Immature natural killer cell (primary cell): Measurements from ENCODE around the gene PDPK1. TPM values are rescaled to one million over a fixed set of nuclear protein-coding genes. Genes with fewer than 3 reads are reported as not detected.
A peak's percentile ranks its signal among the peaks of the same experiment; 100 is the strongest.

Experiments used
- DNase-seq, 3 donors: peaks; one replicate each; pipeline ENCODE4 v3.0.0; 2022; ENCODE audit warnings: mixed read lengths in 1 of 3
- H3K27ac Mint-ChIP-seq, 6 donors: one replicate each; pipeline ENCODE4 v1.8.0; 2020; ENCODE audit warnings: mixed read lengths in 6 of 6, mild to moderate bottlenecking in 5 of 6, inconsistent platforms in 4 of 6, moderate library complexity in 3 of 6
- H3K27me3 Mint-ChIP-seq, 3 donors: one replicate each; pipeline ENCODE4 v1.8.0; 2020 to 2021; ENCODE audit warnings: low read depth in 3 of 3, mild to moderate bottlenecking in 3 of 3, mixed read lengths in 3 of 3, moderate library complexity in 3 of 3, inconsistent platforms in 1 of 3
- H3K36me3 Mint-ChIP-seq, 3 donors: one replicate each; pipeline ENCODE4 v1.8.0; 2020; ENCODE audit warnings: mixed read lengths in 3 of 3, inconsistent platforms in 2 of 3, mild to moderate bottlenecking in 2 of 3
- H3K4me1 Mint-ChIP-seq, 2 donors: one replicate each; pipeline ENCODE4 v1.8.0; 2020; ENCODE audit warnings: inconsistent platforms in 2 of 2, mild to moderate bottlenecking in 2 of 2, mixed read lengths in 2 of 2, moderate library complexity in 1 of 2
- H3K4me3 Mint-ChIP-seq, 5 donors: one replicate each; pipeline ENCODE4 v1.8.0; 2020; ENCODE audit warnings: mild to moderate bottlenecking in 5 of 5, mixed read lengths in 5 of 5, inconsistent platforms in 3 of 5, moderate library complexity in 3 of 5
- H3K9me3 Mint-ChIP-seq, 6 donors: one replicate each; pipeline ENCODE4 v1.8.0; 2020; ENCODE audit warnings: mild to moderate bottlenecking in 6 of 6, mixed read lengths in 6 of 6, inconsistent platforms in 4 of 6, moderate library complexity in 3 of 6
- polyA plus RNA-seq, 3 donors: library from polyadenylated mRNA; unstranded; fragments of 300-500 nt; fragmentation: Illumina TruSeq; gene quantifications; one replicate each; pipeline ENCODE4 v1.2.3, GENCODE V29; 2021

The PDPK1 gene
- polyA plus RNA-seq, 3 donors from 2014 or later = 26.3 to 48.8 (median 27.1) TPM

DNA sequence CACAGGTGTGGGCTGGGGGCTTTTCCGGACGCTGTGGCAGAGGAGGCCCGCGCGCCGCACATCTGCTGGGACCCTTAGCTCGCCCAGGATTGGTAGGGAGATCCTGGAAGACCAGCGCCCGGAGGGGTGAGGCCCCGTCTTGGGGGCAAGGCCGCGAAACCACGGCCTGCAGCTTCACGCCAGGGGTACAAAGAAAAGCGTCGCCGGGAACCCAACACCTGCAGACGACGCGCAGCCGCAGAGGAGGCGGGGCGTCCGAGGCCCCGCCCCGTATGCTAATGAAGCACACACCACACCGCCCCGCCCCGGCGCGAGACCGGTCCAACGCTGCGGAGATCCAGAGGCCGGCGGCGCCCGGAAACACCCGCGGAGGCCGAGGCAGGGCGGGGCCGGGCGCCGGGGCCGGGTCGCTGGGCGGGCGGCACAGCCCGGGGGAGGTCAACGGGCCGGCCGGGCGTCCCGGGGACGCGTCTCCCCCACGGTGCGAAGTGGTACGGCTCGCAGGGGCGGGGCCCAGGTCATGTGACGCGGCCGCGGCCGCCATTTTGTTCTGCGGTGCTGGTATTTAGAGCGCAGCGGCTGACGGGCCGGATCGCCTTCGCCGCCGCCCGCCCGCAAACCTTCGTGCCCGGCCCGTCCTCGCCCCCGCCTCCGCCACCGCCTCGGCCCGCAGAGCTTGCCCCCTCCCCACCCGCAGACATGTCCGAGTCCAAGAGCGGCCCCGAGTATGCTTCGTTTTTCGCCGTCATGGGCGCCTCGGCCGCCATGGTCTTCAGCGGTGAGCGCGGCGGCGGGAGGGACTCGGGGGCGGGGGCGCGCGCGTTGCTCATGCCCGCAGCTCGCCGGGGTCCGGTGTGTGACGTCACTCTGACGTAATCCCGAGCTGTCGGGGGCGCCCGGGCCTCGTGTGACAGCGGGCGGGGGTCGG, 24.2 kb upstream of the PDPK1 start, which contains the start of gene ATP6V0C:
ATP6V0C (plus strand) TSS at position 548 of the 928 bp plus-strand sequence; CDS start at position 700, 152 bp downstream.
- Mint-ChIP-seq H3K9me3 (no peaks in the 10 kb centered on the region), H3K27ac (peak within 1 kb of the TSS; percentile 87 to 97 (median 96)), H3K36me3 (peaks cover 0 to 6% (median 0%) of the 10 kb centered on the region in 3 donors), H3K4me1 (peaks cover 65% of the 10 kb centered on the region in 2 donors), H3K4me3 (peak within 1 kb of the TSS; percentile 89 to 94 (median 93)), H3K27me3 (peaks cover 26 to 42% (median 28%) of the 10 kb centered on the region in 3 donors)
- peak; percentile 93 to 97 (median 96) for DNase-seq

DNA sequence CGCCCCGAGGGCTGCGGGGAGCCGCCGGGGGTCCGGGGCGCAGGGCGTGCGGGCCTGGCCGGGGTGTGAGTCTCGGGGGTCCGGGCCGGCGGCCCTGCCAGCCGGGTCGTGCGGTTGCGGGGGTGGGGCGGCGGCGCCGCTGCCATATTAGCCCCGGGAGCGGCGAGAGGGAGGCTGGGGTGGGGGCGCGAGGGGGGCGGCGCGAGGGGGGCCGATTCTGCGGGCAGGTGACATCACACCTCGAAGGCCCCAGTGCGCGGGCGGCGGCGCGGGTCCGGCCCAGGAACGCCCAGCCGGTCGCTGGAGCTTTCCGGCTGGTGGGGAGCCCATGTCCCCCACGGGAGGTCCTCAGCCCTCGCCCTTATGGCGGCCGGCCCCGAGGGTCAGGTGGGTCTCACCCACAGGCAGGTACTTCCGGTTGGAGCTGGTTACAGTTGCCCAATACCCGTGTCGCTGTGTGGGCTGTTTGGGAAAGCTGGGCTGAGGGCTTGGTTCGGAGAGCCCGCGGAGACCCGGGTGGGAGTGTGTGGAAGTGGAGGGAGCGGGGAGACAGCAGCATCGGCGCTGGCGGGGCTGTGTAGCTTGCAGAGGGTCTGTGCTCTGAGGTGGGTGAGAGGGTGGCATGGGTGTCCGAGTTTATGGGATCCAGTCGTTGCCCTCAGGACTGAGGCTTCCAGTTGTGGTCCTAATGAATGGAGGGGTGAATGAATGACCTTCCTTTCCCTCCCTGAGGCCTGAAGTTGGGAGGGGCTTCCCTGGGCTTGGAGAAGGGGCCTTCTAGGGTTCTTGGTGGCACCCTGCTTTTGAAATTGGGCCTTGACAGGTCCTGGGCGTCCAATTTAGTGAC, 23.3 kb upstream of the PDPK1 start:
- DNase-seq = peak in 2 of 3 donors; percentile 62 to 64
- Mint-ChIP-seq H3K4me1 (peaks cover 68 to 71% of the 10 kb centered on the region in 2 donors), H3K27me3 (peaks cover 27 to 49% (median 34%) of the 10 kb centered on the region in 3 donors), H3K4me3 (peak overlapping the region; percentile 89 to 94 (median 93)), H3K36me3 (peaks cover 0 to 6% (median 0%) of the 10 kb centered on the region in 3 donors), H3K9me3 (no peaks in the 10 kb centered on the region), H3K27ac (peak overlapping the region; percentile 86 to 97 (median 96))

DNA sequence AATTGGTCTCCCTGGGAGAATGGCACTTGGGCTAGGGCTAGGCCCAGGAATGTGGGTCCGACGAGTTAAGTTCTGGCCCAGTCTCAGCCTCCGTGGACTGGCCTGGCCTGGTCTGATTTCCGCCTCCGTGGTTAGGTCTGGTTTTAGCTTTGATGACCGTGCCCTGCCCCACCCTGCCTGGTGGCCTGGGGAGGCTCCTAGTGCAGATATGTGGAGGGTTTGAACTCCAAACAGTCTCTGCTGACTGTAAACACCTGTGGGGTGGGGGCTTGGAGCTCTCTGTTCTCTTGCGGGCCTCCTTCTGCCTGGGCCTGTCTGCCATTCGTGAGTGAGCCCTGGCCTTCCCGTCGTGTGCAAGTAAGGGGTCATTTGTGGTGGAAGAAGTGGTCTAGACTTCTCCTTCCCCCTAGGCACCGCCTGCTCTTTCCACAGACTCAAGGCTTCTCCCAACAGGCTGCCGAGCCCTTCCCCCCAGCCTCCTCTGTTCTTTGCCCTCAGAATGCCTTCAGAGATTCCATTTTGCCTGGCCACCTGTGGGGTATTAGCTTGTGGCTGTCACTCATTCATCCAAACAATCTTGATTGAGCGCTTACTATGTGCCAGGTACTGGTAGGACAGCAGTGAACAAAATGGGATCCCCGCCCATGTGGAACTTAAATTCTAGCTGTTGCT, 22.5 kb upstream of the PDPK1 start:
- H3K27me3 Mint-ChIP-seq = peaks cover 35 to 53% (median 39%) of the 10 kb centered on the region in 3 donors
- peaks cover 0 to 6% (median 0%) of the 10 kb centered on the region in 3 donors for H3K36me3 Mint-ChIP-seq
- peaks cover 67 to 68% of the 10 kb centered on the region in 2 donors for H3K4me1 Mint-ChIP-seq
- H3K4me3 Mint-ChIP-seq = peak overlapping the region; percentile 89 to 94 (median 93)
- H3K9me3 Mint-ChIP-seq = no peaks in the 10 kb centered on the region
- DNase-seq = no peak
- H3K27ac Mint-ChIP-seq = peak overlapping the region; percentile 86 to 97 (median 96)

DNA sequence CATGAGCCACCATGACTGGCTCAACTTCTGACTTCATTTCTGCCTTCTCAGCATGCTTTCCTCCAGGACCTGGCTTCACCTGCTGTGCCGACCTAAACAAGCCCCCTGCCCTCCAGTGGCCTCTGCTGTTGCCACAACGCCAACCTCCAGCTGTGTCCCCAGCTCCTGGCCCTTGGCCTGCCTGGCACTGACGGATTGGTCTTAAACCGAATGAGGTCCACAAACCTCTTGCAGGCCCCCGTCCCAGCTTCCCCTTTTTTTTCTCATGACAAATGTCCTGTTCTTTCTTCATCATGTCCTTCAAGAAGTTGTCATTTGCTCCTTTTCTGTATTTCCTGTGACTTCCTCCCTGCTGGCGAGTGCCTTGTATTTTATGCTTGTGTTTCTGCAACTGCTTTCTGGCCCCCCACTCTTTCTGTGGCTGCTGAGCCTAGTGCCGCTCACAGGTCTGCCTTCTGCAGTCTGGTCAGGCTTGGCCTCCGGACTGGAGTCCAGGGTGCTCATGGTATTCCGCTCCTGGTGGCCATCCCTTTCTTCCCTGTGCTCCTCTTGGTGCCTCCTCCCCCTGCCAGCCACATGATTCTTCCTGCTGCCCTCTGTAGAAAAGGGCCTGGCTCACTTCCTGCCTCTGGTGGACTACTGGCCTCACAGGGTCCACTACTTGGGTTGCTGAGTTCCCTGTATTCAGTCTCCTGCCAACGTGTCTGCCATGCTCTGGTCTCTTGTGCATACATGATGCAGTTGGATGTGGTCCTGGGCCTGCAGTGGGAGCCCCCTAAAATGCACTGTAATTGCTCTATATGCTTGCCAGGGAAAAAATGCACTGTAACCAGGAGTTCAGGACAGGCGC, 21.2 kb upstream of the PDPK1 start:
- Mint-ChIP-seq H3K36me3 (peaks cover 0 to 6% (median 0%) of the 10 kb centered on the region in 3 donors), H3K27ac (peak overlapping the region; percentile 86 to 97 (median 92)), H3K4me3 (peak overlapping the region; percentile 89 to 94 (median 93)), H3K4me1 (peaks cover 75 to 76% of the 10 kb centered on the region in 2 donors), H3K9me3 (no peaks in the 10 kb centered on the region), H3K27me3 (peaks cover 39 to 62% (median 49%) of the 10 kb centered on the region in 3 donors)
- no peak for DNase-seq

DNA sequence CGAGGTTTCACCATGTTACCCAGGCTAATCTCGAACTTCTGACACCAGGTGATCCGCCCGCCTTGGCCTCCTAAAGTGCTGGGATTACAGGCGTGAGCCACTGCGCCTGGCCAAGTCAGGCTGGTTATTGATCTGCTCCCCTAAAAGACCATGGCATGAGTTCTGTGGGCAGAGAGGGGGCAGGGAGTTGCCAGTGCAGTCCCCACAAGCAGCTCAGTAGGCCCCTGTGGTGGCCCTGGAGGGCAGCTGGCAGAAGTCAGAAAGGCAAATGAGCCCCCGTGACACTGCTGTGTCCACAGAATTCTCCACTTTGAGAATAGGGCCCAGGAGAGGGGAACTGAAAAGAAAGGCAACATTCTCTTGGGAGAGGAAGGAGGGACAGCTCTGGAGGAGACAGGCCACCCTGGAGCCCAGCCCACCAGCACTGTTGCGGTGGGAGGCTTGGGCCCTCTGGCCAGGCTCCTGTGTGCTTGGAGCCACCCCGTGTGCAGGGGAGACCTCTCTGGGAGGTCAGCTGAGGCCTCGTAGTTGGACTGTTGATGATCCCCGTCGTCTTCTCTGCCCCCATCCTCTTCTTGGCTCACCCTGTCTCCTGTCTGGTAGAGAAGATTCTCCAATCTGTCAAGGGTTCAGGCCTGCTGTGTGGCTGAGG, 19.7 kb upstream of the PDPK1 start:
- H3K36me3 Mint-ChIP-seq = peaks cover 0 to 6% (median 0%) of the 10 kb centered on the region in 3 donors
- peak overlapping the region; percentile 21 to 86 (median 78) for H3K27ac Mint-ChIP-seq
- H3K27me3 Mint-ChIP-seq = peaks cover 33 to 61% (median 51%) of the 10 kb centered on the region in 3 donors
- no peak for DNase-seq
- peaks cover 64 to 66% of the 10 kb centered on the region in 2 donors for H3K4me1 Mint-ChIP-seq
- no peaks in the 10 kb centered on the region for H3K9me3 Mint-ChIP-seq
- peak overlapping the region in 2 of 5 donors; percentile 27 to 46 for H3K4me3 Mint-ChIP-seq

DNA sequence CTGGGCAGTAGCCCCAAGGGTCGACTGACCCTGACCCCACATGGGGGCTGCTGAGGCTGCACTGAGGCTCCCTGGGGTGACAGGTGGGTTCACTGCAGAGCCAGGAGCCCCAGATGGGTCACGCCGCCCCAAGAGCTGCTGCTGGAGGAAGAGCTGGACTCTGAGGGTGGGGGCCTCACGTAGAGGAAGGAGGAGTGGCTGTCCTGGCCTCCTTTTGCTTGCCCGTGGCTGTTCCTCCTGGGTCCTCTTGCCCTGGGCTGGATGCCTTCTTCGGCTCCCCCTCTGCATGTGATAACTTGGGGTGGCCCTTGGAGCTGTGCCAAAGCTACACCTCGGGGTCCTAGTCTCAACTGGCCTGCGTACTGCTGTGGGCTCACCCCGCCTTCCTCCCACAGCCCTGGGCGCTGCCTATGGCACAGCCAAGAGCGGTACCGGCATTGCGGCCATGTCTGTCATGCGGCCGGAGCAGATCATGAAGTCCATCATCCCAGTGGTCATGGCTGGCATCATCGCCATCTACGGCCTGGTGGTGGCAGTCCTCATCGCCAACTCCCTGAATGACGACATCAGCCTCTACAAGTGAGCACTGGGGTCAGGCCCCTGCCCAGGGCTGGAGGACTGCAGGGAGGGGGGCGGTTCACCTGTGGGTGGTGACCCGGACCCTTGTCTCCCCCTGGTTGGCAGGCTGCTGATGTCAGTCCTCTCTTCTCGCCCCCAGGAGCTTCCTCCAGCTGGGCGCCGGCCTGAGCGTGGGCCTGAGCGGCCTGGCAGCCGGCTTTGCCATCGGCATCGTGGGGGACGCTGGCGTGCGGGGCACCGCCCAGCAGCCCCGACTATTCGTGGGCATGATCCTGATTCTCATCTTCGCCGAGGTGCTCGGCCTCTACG, 18.8 kb upstream of the PDPK1 start:
- no peak for DNase-seq

DNA sequence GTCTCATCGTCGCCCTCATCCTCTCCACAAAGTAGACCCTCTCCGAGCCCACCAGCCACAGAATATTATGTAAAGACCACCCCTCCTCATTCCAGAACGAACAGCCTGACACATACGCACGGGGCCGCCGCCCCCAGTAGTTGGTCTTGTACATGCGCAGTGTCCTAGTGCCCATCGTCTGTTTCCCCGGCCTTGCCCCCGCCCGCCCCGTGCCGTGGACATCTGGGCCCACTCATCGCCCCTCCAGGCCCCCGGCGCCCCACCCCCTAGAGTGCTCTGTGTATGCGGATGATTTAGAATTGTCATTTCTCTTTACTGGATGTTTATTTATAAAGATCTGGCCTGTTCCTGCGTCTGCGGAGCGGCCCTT, 18.1 kb upstream of the PDPK1 start:
- H3K27ac Mint-ChIP-seq = peak overlapping the region; percentile 89 to 95 (median 92)

More for the DNA sequence above, 18.8 kb upstream of the PDPK1 start:
- H3K27ac Mint-ChIP-seq = peak overlapping the region; percentile 89 to 95 (median 92)
- peaks cover 28 to 55% (median 47%) of the 10 kb centered on the region in 3 donors for H3K27me3 Mint-ChIP-seq
- H3K9me3 Mint-ChIP-seq = no peaks in the 10 kb centered on the region
- H3K4me3 Mint-ChIP-seq = peak overlapping the region; percentile 77 to 89 (median 83)
- peaks cover 61 to 63% of the 10 kb centered on the region in 2 donors for H3K4me1 Mint-ChIP-seq
- H3K36me3 Mint-ChIP-seq = peaks cover 0 to 6% (median 0%) of the 10 kb centered on the region in 3 donors

DNA sequence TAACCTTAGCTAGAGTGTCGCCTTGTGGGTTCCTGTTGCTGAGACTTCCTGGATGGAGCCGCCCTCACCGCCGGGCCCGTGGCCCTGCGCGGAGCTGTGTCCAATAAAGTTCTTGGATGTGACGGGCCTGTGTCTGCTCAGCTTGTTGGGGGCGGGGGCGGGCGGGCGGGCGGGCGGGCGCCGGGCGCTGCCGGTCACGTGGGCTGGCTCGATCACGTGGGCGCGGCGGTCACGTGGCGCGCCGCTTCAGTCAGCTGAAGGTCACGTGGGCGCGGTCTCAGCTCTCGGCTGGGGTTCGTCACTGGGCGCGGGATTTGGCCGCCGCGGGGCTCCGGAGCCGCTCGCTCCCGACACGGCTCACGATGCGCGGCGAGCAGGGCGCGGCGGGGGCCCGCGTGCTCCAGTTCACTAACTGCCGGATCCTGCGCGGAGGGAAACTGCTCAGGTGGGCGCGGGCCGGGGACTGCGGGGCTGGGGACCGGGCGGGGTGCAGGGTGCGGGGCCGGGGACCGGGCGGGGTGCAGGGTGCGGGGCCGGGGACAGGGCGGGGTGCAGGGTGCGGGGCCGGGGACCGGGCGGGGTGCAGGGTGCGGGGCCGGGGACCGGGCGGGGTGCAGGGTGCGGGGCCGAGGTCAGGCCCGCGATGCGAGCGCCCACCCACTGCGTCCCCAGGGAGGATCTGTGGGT, 17.6 kb upstream of the PDPK1 start, which contains the start of gene AMDHD2:
AMDHD2 (plus strand) TSS at position 275 of the 687 bp plus-strand sequence; CDS start at position 363, 88 bp downstream.
- peaks cover 4 to 14% (median 8%) of the 10 kb centered on the region in 3 donors for H3K36me3 Mint-ChIP-seq
- peak; percentile 81 to 90 (median 90) for DNase-seq
- H3K27me3 Mint-ChIP-seq = peaks cover 22 to 46% (median 39%) of the 10 kb centered on the region in 3 donors
- peaks cover 54 to 56% of the 10 kb centered on the region in 2 donors for H3K4me1 Mint-ChIP-seq
- no peaks in the 10 kb centered on the region for H3K9me3 Mint-ChIP-seq
- peak within 1 kb of the TSS; percentile 89 to 95 (median 92) for H3K27ac Mint-ChIP-seq
- peak within 1 kb of the TSS; percentile 82 to 89 (median 88) for H3K4me3 Mint-ChIP-seq

More for the DNA sequence above, 18.1 kb upstream of the PDPK1 start:
- Mint-ChIP-seq H3K4me1 (peaks cover 59 to 61% of the 10 kb centered on the region in 2 donors), H3K27me3 (peaks cover 27 to 52% (median 44%) of the 10 kb centered on the region in 3 donors), H3K4me3 (peak overlapping the region; percentile 77 to 89 (median 83)), H3K36me3 (peaks cover 4 to 12% (median 6%) of the 10 kb centered on the region in 3 donors), H3K9me3 (no peaks in the 10 kb centered on the region)
- DNase-seq = no peak

DNA sequence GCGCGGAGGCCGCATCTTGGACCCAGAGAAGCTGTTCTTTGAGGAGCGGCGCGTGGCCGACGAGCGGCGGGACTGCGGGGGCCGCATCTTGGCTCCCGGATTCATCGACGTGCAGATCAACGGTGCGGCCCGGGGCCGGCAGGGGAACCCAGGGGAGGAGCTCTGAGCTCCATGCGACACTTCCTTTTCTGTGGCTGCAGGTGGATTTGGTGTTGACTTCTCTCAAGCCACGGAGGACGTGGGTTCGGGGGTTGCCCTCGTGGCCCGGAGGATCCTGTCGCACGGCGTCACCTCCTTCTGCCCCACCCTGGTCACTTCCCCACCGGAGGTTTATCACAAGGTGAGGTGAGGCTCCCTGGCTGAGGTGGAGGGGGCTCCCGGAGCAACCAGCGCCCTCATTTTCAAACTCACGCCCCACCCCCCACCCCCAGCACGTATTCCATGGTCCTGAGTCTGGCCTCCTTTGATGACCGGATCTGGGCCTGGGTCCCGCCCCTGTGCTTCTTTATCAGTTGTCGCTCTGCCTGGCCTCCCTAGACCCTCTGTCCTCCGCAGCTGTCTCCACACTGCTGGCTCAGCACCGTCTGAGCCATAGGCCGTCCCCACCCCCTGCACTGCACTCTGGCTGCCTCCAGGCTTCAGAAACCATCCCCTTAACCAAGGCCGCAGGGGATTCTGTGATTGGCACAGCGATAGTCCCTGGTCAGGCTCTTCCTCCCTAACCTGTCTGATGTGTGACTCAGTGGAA, 16.9 kb upstream of the PDPK1 start:
- Mint-ChIP-seq H3K36me3 (peaks cover 4 to 14% (median 8%) of the 10 kb centered on the region in 3 donors), H3K4me3 (peak overlapping the region; percentile 80 to 88 (median 87)), H3K4me1 (peaks cover 46 to 48% of the 10 kb centered on the region in 2 donors), H3K27me3 (peaks cover 20 to 42% (median 33%) of the 10 kb centered on the region in 3 donors), H3K27ac (peak overlapping the region; percentile 62 to 91 (median 86)), H3K9me3 (no peaks in the 10 kb centered on the region)
- DNase-seq = peak; percentile 69 to 75 (median 74)

DNA sequence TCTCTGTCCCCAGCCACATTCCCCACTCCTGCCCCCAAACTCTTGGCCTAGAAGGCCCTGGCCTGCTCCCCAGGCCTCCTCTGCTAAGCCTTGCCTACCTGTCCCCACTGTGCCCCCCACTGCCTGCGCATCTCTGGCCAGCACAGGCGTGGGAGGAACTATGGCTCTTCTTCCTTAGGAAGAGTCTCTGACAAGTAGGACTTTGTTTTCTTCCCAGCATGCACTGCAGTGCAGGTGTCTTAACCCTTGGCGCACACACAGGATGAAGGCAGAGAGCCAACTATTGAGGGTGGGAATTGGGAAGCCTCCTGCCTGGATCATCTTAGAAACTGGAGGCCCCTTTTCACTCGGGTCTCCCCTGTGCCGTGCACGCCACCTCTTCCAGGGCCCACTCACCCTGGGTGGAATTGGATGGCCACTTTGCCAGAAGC, 14.0 kb upstream of the PDPK1 start:
- Mint-ChIP-seq H3K4me1 (peaks cover 18 to 21% of the 10 kb centered on the region in 2 donors), H3K36me3 (peaks cover 4 to 8% (median 8%) of the 10 kb centered on the region in 3 donors), H3K4me3 (no peak overlapping the region), H3K27me3 (peaks cover 18 to 31% (median 26%) of the 10 kb centered on the region in 3 donors), H3K9me3 (no peaks in the 10 kb centered on the region), H3K27ac (peak overlapping the region in 2 of 6 donors; percentile 56 to 64)
- no peak for DNase-seq
